SHP77 treated with DMSO at 0.1 percent for 48 hours (cell line): Measurements from ENCODE around the gene L3MBTL1.
"Not testable (repeated sequence)": the region's sequence is repeated elsewhere in the genome, so short reads cannot be mapped to it uniquely, and the experiment has no call there.

Experiments used
- DNase-seq: peaks from one replicate; lab custom pipeline; 2025; lab: John Stamatoyannopoulos, UW

The L3MBTL1 gene

DNA sequence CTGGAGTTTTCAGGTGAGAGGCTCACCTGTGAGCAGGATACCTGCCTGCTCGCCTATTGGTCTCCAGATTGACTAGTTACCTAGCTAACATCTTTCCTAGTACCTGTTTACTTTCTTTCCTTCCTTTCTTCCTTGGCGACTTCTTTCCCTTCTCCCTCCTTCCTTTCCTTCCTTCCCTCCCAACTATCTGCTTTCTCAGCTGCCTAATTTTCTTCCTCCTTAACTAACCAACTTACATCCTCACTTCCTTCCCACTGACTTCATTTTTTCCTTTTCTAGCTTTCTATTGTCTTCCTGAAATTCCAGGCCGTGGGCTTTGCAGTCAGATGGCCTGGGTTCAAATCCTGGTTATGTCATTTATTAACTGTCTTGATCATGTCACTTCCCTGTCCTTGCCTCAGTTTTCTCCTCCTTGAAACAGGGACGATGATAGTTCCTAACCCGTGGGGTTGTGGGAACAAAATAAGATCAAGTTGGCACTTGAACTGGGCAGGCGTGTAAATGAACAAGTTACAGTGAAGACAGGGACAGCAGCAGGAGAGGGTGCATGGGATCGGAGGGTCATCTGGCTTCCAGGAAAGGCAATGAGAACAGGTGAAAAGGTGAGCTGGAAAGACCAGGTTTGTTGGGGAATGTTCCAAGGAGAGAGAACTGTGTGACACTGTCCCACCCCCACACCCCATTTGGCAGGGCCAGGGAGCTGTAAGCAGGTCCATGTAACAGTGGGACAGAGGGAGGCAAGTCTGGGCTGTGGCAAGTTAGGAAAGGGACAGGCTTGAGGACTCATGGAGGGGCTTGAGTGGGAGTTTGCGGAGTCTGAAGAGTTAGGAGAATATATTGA lies 51.9 kb downstream of the L3MBTL1 start:
- DNase-seq: no peak

DNA sequence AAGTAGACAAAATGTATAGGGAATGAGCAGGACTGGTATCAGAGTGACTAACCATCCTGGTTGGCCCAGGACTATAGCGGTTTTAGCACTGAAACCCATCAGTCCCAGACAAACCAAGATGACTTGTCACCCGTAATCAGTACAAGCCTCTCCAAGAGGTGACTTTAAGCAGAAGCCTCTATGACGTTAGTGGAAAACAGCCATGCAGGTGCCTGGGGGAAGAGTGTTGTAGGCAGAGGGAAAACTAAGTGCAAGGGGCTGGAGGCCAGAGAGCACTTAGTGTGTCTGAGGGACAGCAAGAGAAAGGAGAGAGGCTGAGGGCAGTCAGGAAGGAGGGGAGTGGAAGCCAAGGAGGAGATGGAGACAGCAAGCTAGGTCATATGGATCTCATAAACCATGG lies 53.5 kb downstream of the L3MBTL1 start:
- DNase-seq: no peak

DNA sequence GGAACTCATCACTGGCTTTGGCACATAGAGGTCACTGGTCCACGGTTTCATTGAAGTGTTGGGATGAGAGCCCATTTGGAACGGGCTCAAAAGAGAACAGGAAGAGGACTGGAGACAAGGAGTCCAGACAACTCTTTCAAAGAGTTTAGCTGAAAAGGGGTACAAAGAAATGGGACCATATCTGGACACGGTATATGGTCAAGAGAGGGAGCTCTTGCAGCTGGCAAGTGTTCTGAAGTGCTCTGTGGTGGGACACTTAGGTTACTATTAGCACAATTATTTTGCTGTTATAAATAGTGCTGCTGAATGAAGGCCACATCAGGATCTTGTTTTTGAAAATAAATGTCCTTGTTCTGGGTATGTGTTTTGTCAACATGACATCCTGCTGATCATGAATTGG lies 55.9 kb downstream of the L3MBTL1 start:
- DNase-seq: no peak

DNA sequence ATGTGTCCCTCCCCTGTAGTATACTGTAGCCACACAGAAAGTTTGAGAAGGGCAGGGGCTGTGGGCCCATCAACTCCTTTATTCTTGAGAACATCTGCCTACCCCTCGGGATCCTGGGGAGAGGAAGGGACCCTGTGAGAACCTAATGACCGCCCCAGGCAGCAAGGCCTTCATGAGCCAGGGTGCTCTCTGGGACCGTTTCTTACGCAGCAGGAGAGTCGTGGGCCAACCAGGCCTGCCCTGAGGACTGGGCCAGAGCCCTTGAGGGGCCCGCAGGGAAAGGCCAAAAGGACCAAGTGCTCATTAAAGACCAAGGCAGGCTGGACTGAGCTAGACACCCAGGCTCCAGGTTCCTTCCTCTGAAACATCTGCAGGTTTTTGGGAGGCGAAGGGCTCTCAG lies 56.5 kb downstream of the L3MBTL1 start:
- no peak for DNase-seq

DNA sequence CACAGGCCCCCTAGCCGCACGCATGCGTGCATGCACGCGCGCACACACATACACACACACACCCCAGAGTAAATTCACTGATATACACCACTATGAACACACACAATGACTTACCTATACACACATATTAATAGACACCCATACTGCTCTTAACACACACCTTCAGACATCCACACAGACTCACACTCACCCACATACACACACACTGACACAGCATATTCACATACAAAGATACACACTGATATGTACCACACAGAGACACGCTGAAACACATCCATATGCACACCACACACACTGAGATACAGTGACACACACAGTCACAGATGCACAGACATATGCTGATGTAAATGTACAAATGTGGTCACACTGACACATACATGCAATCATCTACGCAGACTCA lies 57.0 kb downstream of the L3MBTL1 start:
- DNase-seq: no peak

DNA sequence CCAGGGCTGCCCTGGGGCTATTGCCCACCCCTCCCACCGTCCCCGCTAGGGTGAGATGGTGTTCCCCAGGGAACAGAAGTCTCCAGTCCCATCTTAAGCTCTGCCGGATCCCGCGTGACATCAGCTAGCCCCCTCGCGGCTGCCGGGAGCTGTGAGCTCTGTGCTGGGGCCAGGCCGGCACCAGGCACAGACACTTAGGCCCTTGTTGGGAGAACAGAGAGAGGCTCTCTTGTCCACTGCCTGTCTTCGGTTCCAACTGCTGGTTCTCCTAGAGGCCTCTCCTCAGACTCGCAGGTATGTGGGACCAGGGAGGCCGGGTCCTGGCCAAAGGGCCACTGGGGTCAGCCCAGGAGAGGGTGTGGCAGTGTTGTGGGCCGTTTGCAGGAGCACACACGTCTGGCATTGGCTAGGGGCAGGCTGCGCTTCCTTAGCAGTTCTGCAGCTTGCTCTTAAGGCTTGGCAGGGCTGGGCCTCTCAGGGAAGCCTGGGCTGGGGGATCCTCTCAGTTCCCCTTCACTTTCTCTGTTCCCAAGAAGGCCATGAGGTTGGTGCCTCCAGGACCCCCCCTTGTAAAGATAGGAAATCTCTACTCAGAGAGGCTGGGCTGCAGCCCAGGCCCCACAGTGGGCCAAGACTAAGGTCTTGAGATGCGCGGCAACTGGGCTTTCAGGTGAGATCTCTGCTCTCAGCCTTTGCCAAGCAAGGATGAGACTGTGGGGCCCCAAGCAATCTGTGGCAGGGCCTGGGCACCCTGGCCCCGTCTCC lies 57.7 kb downstream of the L3MBTL1 start:
- no peak for DNase-seq

DNA sequence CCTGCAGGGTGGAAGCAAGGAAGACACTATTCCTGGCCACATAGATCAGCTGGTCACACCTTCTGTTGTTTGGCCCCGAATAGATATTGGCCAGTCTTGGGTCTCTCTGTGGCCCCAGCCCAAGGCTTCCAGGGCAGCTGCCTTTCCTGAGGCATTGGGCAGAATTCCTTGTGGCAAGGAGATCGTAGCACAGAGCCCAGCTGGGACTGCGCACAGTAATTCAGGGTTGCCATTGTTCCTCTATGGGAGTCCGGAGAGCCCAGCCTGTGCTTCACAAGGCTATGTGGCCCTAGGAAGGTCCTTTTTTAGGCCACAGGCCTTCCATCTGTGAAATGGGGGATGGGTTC lies 58.2 kb downstream of the L3MBTL1 start:
- no peak for DNase-seq

DNA sequence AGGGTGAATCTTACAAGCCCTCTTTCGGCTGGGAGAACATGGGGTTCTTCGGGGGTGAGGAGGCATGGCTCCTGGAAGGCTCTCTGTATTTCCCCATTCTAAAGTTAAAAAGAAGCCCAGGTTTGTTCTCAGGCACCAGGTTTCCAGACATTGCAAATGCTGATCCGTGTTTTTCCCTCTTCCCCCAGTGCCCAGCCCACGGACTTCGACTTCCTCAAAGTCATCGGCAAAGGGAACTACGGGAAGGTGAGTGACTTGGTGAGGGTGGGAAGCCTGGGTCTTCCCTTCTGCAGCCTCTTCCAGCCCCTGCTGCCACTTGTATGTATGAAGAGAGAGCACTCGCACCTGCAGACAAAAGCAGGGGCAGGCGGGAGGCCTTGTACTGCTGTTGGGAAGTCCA lies 60.0 kb downstream of the L3MBTL1 start:
- no peak for DNase-seq

DNA sequence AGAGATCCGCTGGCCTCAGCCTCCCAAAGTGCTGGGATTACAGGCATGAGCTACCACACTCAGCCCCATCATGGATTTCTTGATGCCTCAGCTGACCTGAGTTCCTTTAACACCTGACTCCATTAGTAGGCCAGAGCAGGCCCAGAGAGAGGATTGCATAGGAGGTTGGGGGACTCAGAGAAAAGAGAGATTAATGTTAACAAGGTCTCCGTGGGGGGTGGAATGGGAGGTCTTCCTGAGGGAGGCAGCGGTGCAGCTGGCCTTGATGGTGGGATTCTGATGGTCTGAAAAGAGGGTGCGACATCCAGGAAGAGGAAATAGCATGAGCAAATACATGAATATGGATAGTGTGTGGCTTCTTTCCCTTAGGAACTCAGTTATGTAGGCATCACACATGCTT lies 61.2 kb downstream of the L3MBTL1 start:
- DNase-seq: no peak

DNA sequence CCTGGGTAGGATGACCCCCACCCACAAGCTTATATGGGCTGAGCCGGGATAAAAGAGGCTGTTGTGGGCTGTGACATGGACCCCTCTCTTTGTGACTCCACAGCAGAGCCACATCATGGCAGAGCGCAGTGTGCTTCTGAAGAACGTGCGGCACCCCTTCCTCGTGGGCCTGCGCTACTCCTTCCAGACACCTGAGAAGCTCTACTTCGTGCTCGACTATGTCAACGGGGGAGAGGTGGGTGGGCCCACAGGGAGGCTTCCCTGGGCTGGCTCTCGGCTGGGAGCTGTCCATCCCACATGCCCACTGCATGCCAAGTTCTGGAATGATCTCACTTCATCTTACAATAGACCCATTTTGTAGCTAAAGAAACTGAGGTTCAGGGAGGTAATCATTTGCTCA lies 61.8 kb downstream of the L3MBTL1 start:
- no peak for DNase-seq

DNA sequence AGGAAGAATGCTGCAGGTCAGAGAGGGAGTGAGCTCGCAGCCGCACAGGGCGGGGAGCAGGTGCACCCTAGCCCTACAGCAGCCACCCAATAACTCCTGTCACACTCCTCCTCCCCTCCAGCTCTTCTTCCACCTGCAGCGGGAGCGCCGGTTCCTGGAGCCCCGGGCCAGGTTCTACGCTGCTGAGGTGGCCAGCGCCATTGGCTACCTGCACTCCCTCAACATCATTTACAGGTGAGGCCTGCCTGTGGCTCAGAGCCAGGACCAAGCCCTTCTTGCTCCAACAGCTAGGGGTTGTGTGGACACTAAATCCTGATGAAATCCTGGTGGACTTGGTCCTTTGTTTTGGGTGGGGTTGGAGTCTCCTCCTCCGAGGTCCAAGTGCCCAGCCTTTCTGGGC lies 63.0 kb downstream of the L3MBTL1 start:
- no peak for DNase-seq

DNA sequence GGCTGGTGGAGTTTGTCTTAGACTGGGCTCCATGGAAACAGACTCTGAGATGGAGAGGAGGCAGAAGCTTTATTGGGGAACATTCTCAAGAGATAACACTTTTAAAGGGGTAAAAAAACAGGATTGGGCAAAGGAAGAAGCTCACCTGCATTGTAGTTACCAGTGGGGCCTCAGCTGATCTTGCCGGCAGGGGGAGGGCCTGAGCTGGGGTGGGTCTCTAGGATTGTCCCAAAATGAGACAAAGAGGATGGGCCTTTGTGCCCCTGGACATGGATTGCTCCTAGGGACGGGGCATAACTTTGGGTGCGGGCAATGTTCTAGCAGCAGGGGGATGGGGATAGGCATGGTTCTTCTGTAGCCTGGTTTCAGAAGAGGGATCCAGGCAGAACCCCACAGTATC lies 63.8 kb downstream of the L3MBTL1 start:
- DNase-seq: no peak

DNA sequence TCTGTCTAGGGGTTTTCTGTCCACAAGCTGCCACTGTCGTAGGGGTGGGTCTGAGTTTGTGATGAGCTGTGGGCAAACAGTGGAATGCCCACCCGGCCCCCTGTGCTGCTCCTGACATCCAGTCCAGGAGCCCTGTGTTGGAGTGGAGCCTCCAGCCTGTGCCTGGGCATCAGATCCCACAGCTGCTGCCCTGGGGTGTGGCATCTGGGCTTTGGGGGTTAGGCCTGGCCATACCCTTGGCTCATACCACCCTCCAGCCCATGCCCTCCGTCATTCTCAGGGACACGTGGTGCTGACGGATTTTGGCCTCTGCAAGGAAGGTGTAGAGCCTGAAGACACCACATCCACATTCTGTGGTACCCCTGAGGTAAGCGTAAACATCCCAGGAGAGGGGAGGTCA lies 64.3 kb downstream of the L3MBTL1 start:
- DNase-seq: no peak

DNA sequence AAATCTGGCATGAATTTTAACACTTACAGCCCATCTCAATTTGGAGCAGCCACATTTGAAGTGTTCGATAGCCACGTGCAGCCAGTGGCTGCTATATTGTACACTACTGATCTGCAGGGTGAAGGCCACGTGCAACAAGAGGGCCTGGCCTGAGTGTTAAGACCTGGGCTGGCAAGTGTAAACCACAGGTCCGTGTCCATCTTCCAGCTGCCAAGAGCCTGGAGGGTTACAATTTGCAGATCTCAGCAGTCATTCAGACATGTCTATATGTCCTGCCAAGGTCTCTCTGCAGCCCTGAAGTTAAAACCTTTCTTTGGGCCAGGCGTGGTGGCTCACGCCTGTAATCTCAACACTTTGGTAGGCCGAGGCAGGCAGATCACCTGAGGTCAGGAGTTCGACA lies 65.4 kb downstream of the L3MBTL1 start:
- no peak for DNase-seq

DNA sequence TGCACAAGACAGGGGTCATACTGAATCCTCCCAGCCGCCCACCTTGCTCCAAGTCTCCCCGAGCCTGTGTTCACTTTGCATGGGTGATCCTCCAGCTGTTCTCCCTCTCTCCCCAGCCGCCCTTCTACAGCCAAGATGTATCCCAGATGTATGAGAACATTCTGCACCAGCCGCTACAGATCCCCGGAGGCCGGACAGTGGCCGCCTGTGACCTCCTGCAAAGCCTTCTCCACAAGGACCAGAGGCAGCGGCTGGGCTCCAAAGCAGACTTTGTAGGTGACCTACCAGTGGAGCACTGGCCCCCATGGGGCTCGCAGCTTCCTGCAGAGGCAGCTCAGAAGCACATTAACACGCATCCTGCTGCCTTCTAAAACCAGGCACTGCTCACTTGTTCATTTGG lies 68.6 kb downstream of the L3MBTL1 start:
- DNase-seq: no peak

DNA sequence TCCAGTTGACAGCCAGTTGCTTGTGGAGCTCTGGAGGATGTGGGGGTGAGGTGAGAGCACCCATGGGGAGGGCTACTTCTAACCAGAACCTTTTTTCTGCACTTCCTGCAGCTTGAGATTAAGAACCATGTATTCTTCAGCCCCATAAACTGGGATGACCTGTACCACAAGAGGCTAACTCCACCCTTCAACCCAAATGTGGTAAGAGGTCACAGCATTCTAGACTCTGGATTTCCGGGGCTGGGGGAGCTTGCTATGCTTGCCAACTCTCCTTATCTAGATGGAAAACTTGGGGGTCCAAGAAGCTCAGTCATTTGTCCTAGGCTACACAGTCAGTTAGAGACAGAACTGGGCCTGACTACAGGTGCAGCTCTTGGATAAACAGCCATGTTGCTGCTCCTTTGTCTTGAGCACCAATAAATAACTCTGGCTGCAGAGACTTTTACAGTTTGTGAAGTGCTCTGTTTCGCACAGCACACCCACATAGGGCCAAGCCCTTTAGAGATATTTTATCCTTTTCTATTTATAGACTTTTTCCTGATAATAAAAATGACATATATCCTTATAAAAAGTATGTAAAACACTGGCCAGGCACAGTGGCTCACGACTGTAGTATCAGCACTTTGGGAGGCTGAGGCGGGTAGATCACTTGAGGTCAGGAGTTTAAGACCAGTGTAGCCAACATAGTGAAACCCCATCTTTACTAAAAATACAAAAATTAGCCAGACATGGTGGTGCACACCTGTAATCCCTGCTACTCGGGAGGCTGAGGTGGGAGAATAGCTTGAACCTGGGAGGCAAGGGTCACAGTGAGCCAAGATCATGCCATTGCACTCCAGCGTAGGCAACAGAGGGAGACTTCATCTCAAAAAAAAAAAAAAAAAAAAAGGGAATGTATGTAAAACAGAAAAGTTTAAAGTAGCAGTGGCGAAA lies 72.6 kb downstream of the L3MBTL1 start:
- no peak for DNase-seq

DNA sequence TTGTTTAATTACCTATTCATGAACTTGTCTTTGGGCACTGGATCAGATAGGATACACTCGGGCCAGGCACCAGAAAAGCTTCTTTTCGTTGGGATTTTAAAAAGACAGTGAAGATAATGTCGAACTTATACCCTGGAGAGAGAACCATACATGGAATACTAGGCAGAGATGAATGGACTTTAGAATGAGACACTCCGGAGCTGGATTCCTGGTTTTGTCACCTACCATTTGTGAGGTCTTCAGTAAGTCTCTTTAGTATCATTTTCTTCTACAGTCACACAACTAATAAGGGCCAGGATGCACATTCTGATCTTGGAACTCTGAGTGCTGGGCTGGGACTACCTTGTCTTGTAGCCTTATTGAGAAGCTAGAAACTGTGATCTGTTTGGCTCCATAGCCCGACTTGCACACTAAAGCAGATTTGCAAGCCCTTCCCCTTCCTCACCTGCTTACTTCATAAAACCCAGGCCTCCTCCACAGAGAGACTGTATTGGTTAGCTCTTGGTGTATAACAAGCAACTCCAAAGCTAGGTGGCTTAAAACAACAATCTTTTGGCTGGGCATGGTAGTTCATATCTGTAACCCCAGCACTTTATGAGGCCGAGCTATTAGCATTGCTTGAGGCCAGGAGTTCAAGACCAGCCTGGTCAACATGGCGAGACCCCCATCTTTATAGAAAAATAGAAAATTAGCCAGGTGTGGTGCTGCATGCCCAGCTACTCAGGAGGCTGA lies 75.8 kb downstream of the L3MBTL1 start:
- DNase-seq: no peak

DNA sequence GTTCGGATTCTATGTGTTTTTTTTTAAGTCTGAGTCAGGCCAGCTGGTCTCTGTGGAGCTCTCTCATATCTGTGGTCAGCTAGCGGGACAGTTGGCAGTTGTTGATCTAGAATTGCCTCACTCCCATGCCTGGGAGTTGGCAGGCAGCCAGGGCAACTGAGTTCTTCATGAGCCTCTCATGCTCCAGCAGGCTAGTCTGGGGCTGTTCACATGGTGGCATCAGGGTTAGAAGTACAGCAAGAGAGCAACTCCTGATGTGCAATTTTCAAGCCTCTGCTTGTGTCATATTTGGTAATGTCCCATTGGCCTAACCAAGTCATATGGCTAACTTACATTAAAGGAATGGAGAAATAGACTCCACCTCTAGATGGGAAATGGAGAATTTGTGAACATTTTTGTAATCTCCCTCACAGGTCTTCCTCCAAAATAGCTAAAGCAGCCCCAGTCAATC lies 76.5 kb downstream of the L3MBTL1 start:
- peak; percentile 49 for DNase-seq

DNA sequence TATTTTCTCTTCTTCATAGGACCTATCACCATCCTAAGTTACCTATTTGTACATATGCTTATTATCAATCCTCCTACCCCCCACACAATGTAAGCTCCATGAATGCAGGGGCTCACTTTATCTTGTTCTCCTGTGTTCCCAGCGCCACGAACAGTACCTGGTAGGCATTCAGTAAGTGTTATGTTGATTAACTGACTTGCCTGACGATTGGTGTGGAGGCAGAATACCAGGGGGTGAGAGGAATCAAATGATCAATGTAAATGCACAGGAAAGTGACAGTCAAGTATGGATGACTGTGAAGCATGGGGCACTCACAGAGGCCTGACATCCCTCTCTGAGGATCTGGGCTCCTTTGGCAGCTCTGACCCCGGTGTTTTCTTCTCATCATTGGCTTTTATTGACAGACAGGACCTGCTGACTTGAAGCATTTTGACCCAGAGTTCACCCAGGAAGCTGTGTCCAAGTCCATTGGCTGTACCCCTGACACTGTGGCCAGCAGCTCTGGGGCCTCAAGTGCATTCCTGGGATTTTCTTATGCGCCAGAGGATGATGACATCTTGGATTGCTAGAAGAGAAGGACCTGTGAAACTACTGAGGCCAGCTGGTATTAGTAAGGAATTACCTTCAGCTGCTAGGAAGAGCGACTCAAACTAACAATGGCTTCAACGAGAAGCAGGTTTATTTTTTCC lies 77.1 kb downstream of the L3MBTL1 start:
- DNase-seq: no peak

DNA sequence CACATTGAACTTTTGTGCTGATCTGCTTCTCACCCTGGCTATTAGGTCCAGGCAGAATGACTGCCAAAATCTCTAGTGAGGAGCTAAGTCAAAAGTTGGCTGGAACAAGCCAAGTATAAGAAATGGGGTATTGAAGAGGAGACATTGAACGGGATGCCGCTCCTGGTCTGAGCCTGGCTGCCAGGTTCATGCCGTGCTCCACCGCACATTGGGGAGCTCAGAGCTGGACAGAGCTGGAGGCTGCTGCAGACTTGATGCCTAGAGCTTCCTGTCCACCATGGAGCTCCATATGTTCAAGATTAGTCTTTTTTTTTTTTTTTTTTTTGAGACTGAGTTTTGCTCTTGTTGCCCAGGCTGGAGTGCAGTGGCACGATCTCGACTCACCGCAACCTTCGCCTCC lies 79.1 kb downstream of the L3MBTL1 start:
- DNase-seq: no peak

DNA sequence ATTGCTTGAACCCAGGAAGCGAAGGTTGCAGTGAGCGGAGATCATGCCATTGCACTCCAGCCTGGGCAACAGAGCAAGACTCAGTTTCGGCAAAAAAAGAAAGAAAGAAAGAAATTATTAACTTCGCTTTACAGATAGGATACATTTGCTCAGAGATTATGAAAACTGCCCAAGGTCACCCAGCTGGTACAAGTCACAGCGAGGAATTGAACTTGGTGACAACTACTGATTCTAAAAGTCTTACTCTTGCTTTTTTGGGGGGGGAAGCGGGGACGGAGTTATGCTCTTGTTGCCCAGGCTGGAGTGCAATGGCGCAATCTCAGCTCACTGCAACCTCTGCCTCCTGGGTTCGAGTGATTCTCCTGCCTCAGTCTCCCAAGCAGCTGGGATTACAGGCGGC lies 81.0 kb downstream of the L3MBTL1 start:
- not testable (repeated sequence) for DNase-seq
